Measurements from ENCODE around the gene MYO5B. TPM values are rescaled to one million over a fixed set of nuclear protein-coding genes. Genes with fewer than 3 reads are reported as not detected.

MYO5B gene
- total and polyA plus RNA-seq, 2 of the 4 experiments (the other 2 are of a cell fraction): 0.24 to 0.54 TPM

DNA sequence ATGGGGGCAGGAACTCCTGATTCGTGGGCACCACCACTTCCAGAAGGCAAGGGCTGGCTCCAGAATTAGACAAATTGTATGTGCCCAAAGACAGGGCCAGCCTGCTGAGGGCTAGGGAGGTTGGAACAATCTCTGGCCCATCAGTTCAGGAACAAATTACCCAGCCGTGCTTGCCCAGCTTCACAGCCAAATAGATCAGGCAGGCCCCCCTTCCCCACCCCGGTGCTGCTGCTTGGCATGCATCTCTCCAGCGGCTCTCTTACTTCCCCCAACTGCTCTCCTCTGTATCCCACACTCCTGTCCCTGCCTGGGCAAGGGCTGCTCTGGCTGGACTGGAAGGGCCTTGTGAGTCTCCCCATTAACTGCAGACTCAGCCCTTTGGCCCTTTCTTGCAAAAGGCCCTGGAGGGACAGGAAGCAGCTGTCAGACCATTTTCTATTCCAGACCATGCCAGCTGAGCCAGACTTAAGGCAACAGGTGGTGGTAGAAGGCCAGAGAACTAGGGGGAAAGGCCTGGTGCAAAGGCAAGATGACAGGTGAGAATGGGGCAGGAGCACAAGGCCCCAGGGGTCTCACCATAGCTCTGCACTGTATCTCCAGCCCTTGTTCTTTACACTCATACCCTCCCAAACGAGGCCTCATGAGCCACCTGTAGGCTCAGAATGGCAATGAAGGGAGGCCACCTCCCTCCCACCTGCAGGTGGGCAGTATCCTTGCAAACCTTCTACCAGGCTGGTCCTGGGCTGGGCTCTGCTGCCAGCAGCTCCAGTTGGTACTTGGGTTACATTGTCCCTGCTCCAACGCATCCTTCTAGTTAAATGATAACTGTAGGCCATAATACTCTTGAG lies 350.9 kb downstream of the MYO5B start:
- Histone ChIP-seq H3K27me3 (ENCODE audit: control insufficient read depth, insufficient read depth, low read length) (no peaks in the 10 kb centered on the region; the same call in 1 of the 2 replicates), H3K23ac (ENCODE audit: low read depth, low read length) (no peak overlapping the region), H2AK9ac (replicated peaks; ENCODE audit: low read depth, low read length, poor library complexity) (no peak overlapping the region), H4K8ac (ENCODE audit: low read depth in 2 of 2, low read length in 2 of 2) (no peak overlapping the region), H4K91ac (ENCODE audit: insufficient read depth, low read depth, low read length) (no peak overlapping the region), H4K5ac (ENCODE audit: low read depth, low read length) (no peak overlapping the region), H3K4me1 (ENCODE audit: control insufficient read depth, insufficient read depth, low read length) (peaks cover 2% of the 10 kb centered on the region), H3K4me2 (ENCODE audit: low read depth, low read length) (no peak overlapping the region), H3K9me1 (ENCODE audit: insufficient read depth, low read length) (peaks cover 4% of the 10 kb centered on the region; the same call in 1 of the 2 replicates), H4K20me1 (ENCODE audit: insufficient read depth, low read length) (no peaks in the 10 kb centered on the region), H2BK5ac (ENCODE audit: low read depth, low read length, poor library complexity, severe bottlenecking) (no peak overlapping the region), H2BK120ac (ENCODE audit: low read depth, low read length) (no peak overlapping the region), H3K9me3 (ENCODE audit: control insufficient read depth, insufficient read depth, low read length) (no peaks in the 10 kb centered on the region), H3K18ac (ENCODE audit: low read depth, low read length) (no peak overlapping the region), H2AFZ (replicated peaks; ENCODE audit: low read length, poor library complexity) (no peak overlapping the region), H3K56ac (ENCODE audit: extremely low read depth, insufficient read depth, low read length) (no peak overlapping the region), H3K4ac (ENCODE audit: low read depth, low read length) (no peak overlapping the region), H3K4me3 (ENCODE audit: insufficient read depth, low read depth, low read length) (no peak overlapping the region), H3K14ac (replicated peaks; ENCODE audit: low read depth, low read length) (no peak overlapping the region), H3K79me1 (ENCODE audit: low read depth in 1 of 2, low read length in 2 of 2) (no peaks in the 10 kb centered on the region), H2AK5ac (ENCODE audit: low read depth, low read length) (no peak overlapping the region), H2BK20ac (ENCODE audit: low read depth, low read length) (no peak overlapping the region), H3K9ac (ENCODE audit: low read depth, low read length) (no peak overlapping the region), H3K27ac (ENCODE audit: insufficient read depth, low read length) (no peak overlapping the region), H3K36me3 (ENCODE audit: control insufficient read depth, insufficient read depth, low read length) (no peaks in the 10 kb centered on the region), H2BK15ac (ENCODE audit: low read depth, low read length) (no peak overlapping the region)
- dilution Hi-C loops (cut with HindIII; ENCODE audit: low sequenced_read_pairs, unreplicated experiment) (no loop called here), intact Hi-C loops (cut with micrococcal nuclease) (no loop called here), in situ Hi-C loops (cut with MboI; ENCODE audit: low sequenced_read_pairs) (loop anchor here (10.0 kb wide), 1 partner anchor 349 kb away; the partner anchor contains the start of gene RPL17)
- WGBS, 2 experiments (ENCODE audit: extremely low coverage in 2 of 2, insufficient read length in 1 of 2): 20% methylated on average over 1 of the region's 6 CpGs; no CpG with 5 or more reads in 1 of the 2 experiments
- ATAC-seq (ENCODE audit: low read depth): peak; percentile 5; the same call in 1 of the 2 replicates
- no peak for TF ChIP-seq POLR2A (IDR thresholded peaks at IDR 0.05; ENCODE audit: low read depth, low read length)
- TF ChIP-seq, protein P1, sequence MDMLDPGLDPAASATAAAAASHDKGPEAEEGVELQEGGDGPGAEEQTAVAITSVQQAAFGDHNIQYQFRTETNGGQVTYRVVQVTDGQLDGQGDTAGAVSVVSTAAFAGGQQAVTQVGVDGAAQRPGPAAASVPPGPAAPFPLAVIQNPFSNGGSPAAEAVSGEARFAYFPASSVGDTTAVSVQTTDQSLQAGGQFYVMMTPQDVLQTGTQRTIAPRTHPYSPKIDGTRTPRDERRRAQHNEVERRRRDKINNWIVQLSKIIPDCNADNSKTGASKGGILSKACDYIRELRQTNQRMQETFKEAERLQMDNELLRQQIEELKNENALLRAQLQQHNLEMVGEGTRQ (IDR thresholded peaks at IDR 0.05; ENCODE audit: low read depth, low read length): no peak
- BruUV-seq (replicated peaks): no TSS peak
- POLR2A ChIA-PET (ENCODE audit: unreplicated experiment): no interaction called here
- CTCF ChIA-PET: no interaction called here
- no peak for DNase-seq

Data from IMR-90 (cell line).